NCI-H1092 (cell line): ENCODE data around the gene CYP1A2.

Experiments
- DNase-seq: peaks from one replicate; lab custom pipeline; 2025; lab: John Stamatoyannopoulos, UW

CYP1A2 gene

GRCh38 chr15:74804935-74805334, 56.3 kb downstream of the CYP1A2 start:
- no peak for DNase-seq
